ENCODE measurements around the gene PITPNC1. TPM values are rescaled to one million over a fixed set of nuclear protein-coding genes. Genes with fewer than 3 reads are reported as not detected.

PITPNC1 gene
- total RNA-seq, 1 donor from 2014 or later, result 25.4 TPM

- Histone ChIP-seq H3K27me3 (no peaks in the 10 kb centered on the region), H3K4me3 (no peak overlapping the region), H3K27ac (no peak overlapping the region), H3K36me3 (no peaks in the 10 kb centered on the region), H3K9me3 (no peaks in the 10 kb centered on the region), H3K4me1 (no peaks in the 10 kb centered on the region)
- ATAC-seq (no peak), DNase-seq (no peak)
- intact Hi-C loops (cut with DNase I), result no loop called here
- TF ChIP-seq CTCF (IDR thresholded peaks at IDR 0.05), result no peak
These were observed 275.4 kb downstream of the PITPNC1 start for GRCh38 chr17:67652433-67652832.

DNA sequence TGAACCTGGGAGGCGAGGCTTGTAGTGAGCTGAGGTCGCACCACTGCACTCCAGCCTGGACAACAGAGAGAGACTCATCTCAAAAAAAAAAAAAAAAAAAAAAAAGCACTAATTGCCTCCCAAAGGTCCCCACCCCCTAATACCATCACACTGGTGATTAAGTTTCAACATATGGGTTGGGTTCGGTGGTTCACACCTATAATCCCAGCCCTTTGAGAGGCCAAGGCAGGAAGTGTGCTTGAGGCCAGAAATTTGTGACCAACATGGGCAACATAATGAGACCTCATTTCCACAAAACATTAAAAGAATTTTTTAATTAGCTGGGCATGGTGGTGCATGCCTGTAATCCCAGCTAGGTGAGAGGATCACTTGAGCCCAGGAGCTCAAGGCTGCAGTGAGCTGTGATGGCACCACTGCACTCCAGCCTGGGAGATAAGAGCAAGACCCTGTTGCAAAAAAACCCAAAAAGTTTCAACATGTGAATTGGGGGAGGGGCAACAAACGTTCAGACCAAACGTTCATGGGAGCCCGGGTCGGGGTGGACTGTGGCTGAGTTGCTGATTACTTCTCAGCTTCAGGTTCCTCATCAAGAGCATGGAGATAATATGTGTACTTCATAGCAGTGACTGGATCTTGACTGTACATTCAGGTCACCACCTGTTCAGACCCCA lies 278.5 kb downstream of the PITPNC1 start:
- H3K27ac ChIP-seq, result no peak overlapping the region
- DNase-seq (no peak), ATAC-seq (no peak)
- H3K4me3 ChIP-seq, result no peak overlapping the region
- no peak for TF ChIP-seq CTCF (IDR thresholded peaks at IDR 0.05)
- H3K9me3 ChIP-seq, result no peaks in the 10 kb centered on the region
- intact Hi-C loops (cut with DNase I), result no loop called here
- no peaks in the 10 kb centered on the region for H3K4me1 ChIP-seq
- no peaks in the 10 kb centered on the region for H3K27me3 ChIP-seq
- no peaks in the 10 kb centered on the region for H3K36me3 ChIP-seq

- intact Hi-C loops (cut with DNase I), result no loop called here
- no peak for ATAC-seq
- H3K36me3 ChIP-seq, result no peaks in the 10 kb centered on the region
- no peak for TF ChIP-seq CTCF (IDR thresholded peaks at IDR 0.05)
- DNase-seq, result no peak
- no peak overlapping the region for H3K27ac ChIP-seq
- no peaks in the 10 kb centered on the region for H3K4me1 ChIP-seq
- no peak overlapping the region for H3K4me3 ChIP-seq
- no peaks in the 10 kb centered on the region for H3K9me3 ChIP-seq
- H3K27me3 ChIP-seq, result no peaks in the 10 kb centered on the region
These were observed 279.6 kb downstream of the PITPNC1 start for GRCh38 chr17:67656494-67657203.

DNA sequence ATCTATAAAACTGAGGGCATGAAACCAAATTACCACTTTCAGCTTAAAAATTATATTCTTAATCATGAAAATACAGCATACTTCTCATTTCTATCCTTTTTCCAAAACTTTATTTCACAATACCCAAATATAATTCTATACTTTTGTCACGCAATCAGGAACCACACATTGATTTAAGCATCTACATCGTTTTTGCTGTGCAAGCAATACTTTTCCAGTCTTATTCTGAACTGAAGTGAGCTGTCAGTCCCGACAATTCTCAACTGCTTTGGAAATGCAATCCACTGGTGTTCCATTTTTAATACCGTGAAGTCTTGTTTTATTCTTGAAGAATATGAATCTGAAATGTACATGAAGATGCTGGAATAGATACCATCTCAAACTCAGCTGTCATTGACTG lies 280.5 kb downstream of the PITPNC1 start:
- intact Hi-C loops (cut with DNase I), result no loop called here
- ATAC-seq (no peak), DNase-seq (no peak)
- H3K9me3 ChIP-seq, result no peaks in the 10 kb centered on the region
- H3K27me3 ChIP-seq, result no peaks in the 10 kb centered on the region
- H3K27ac ChIP-seq, result no peak overlapping the region
- no peak for TF ChIP-seq CTCF (IDR thresholded peaks at IDR 0.05)
- H3K4me1 ChIP-seq, result no peaks in the 10 kb centered on the region
- H3K4me3 ChIP-seq, result no peak overlapping the region
- no peaks in the 10 kb centered on the region for H3K36me3 ChIP-seq

GRCh38 chr17:67658265-67658664 lies 281.2 kb downstream of the PITPNC1 start:
- DNase-seq (no peak), ATAC-seq (no peak)
- H3K4me1 ChIP-seq, result no peaks in the 10 kb centered on the region
- no peaks in the 10 kb centered on the region for H3K36me3 ChIP-seq
- H3K9me3 ChIP-seq, result no peaks in the 10 kb centered on the region
- no peaks in the 10 kb centered on the region for H3K27me3 ChIP-seq
- no peak overlapping the region for H3K27ac ChIP-seq
- no peak overlapping the region for H3K4me3 ChIP-seq
- TF ChIP-seq CTCF (IDR thresholded peaks at IDR 0.05), result no peak
- intact Hi-C loops (cut with DNase I), result no loop called here

Measured in upper lobe of right lung (tissue), 1 donor.